K562 (cell line): Measurements from ENCODE around the gene GRHPR. TPM values are rescaled to one million over a fixed set of nuclear protein-coding genes. Genes with fewer than 3 reads are reported as not detected.

ENCODE experiments used
- ATAC-seq: fragments of 200-7000 bp; cut with Tn5 transposase; 3 replicates; pipeline ENCODE4 v1.9.1; 2020; ENCODE audit warnings: moderate library complexity
- BruUV-seq: library from RNA; stranded (reverse); fragments of 400-500 nt; replicated peaks from 2 replicates; lab custom pipeline; 2021; lab: Mats Ljungman, UMichigan
- CTCF ChIA-PET: fragments of 300-600 bp; formaldehyde crosslinking; extraction: SDS; loops from one replicate; lab custom pipeline; 2021; ENCODE audit warnings: low intra/inter-chr PET ratio; lab: Yijun Ruan, JAX
- POLR2A ChIA-PET: fragments of 300-600, 350-650 bp; sonication (Branson Sonifier 250); formaldehyde crosslinking; extraction: SDS; loops from one replicate; lab custom pipeline; 2021; ENCODE audit warnings: antibody characterized with exemption, inconsistent platforms; lab: Yijun Ruan, JAX
- DNase-seq, 4 experiments: peaks; one replicate each; pipeline versions ENCODE4 v3.0.0 to v3.0.0-alpha.2; 2011 to 2018; ENCODE audit warnings: low spot score in 3 of 4, mixed read lengths in 3 of 4; ENCODE audit errors: extremely low read depth in 1 of 4
- FAIRE-seq: peaks from 2 replicates; lab custom pipeline; 2011; peaks lifted over from hg19 to GRCh38; lab: Jason Lieb, UNC
- H2AFZ ChIP-seq: 2 replicates; pipeline ENCODE4 v1.6.0; 2011; ENCODE audit warnings: low read depth, low read length, control low read depth, inconsistent platforms
- H3K27ac ChIP-seq: fragments of 200-600 bp; 3 replicates; pipeline ENCODE4 v1.8.0; 2011; ENCODE audit warnings: low read depth, mild to moderate bottlenecking, control low read depth, inconsistent platforms, low read length, moderate library complexity, mixed read lengths; ENCODE audit errors: extremely low read depth
- H3K27me3 ChIP-seq, 2 experiments: fragments of 300-600 bp in 1 of 2; 2 replicates in 1 of 2; 3 replicates in 1 of 2; pipeline versions ENCODE4 v1.6.0 to v1.8.0; 2011; ENCODE audit warnings: inconsistent platforms in 2 of 2, low read length in 2 of 2, mild to moderate bottlenecking in 1 of 2, mixed read lengths in 1 of 2, moderate library complexity in 1 of 2; ENCODE audit not compliant: control insufficient read depth in 2 of 2, insufficient read depth in 2 of 2
- H3K36me3 ChIP-seq: fragments of 300-600 bp; 3 replicates; pipeline ENCODE4 v1.8.0; 2011; ENCODE audit warnings: mild to moderate bottlenecking, low read length, inconsistent platforms; ENCODE audit not compliant: control insufficient read depth, insufficient read depth
- H3K4me1 ChIP-seq, 2 experiments: fragments of 200-600 bp in 1 of 2; replicated peaks in 1 of 2; 2 replicates in 1 of 2; 3 replicates in 1 of 2; pipeline versions ENCODE4 v1.5.1 to v1.8.0; 2011; ENCODE audit warnings: inconsistent platforms in 2 of 2, low read length in 2 of 2, mild to moderate bottlenecking in 1 of 2, mixed read lengths in 1 of 2, moderate library complexity in 1 of 2; ENCODE audit not compliant: control insufficient read depth in 2 of 2, insufficient read depth in 2 of 2
- H3K4me2 ChIP-seq: 2 replicates; pipeline ENCODE4 v1.6.1; 2011; ENCODE audit warnings: low read length, control low read depth, inconsistent platforms, mixed read lengths; ENCODE audit not compliant: insufficient read depth
- H3K4me3 ChIP-seq: fragments of 200-600 bp; sonication (generic), shearing (Covaris generic); 2 replicates; pipeline ENCODE4 v1.5.1; 2016; ENCODE audit warnings: control low read depth, inconsistent platforms
- H3K79me2 ChIP-seq: fragments of 200-600 bp; 3 replicates; pipeline ENCODE4 v1.8.0; 2011; ENCODE audit warnings: low read length, inconsistent platforms; ENCODE audit not compliant: control insufficient read depth, insufficient read depth
- H3K9ac ChIP-seq, 2 experiments: 2 replicates each; pipeline versions ENCODE4 v1.6.0 to v1.6.1; 2011; ENCODE audit warnings: low read depth in 2 of 2, low read length in 2 of 2, control low read depth in 1 of 2, inconsistent platforms in 1 of 2, mild to moderate bottlenecking in 1 of 2, mixed read lengths in 1 of 2; ENCODE audit not compliant: insufficient read depth in 1 of 2
- H3K9me1 ChIP-seq: one replicate; pipeline ENCODE4 v1.6.0; 2011; ENCODE audit warnings: inconsistent platforms, mild to moderate bottlenecking, low read length, moderate library complexity; ENCODE audit not compliant: control insufficient read depth, insufficient read depth
- H3K9me3 ChIP-seq: replicated peaks from 2 replicates; pipeline ENCODE4 v1.5.1; 2011; ENCODE audit warnings: low read depth, low read length, inconsistent platforms; ENCODE audit not compliant: control insufficient read depth, insufficient read depth
- H4K20me1 ChIP-seq: replicated peaks from 2 replicates; pipeline ENCODE4 v1.6.1; 2011; ENCODE audit warnings: low read length, inconsistent platforms, mixed read lengths; ENCODE audit not compliant: control insufficient read depth, insufficient read depth
- ATF1 ChIP-seq, 2 experiments: fragments of 450-650 bp in 1 of 2; IDR thresholded peaks; 2 replicates each; pipeline ENCODE4 v1.6.1; 2016; ENCODE audit warnings: missing compliant biosample characterization in 1 of 2, missing genetic modification characterization in 1 of 2
- CREM ChIP-seq: IDR thresholded peaks from 2 replicates; pipeline ENCODE4 v1.6.1; 2014; ENCODE audit warnings: antibody characterized with exemption, low read depth
- E4F1 ChIP-seq: fragments of 250-450 bp; sonication (Bioruptor Pico); IDR thresholded peaks from 2 replicates; pipeline ENCODE4 v1.5.0; 2021; ENCODE audit warnings: mild to moderate bottlenecking, borderline replicate concordance
- JUND ChIP-seq, 2 experiments: IDR thresholded peaks; 2 replicates in 1 of 2; 3 replicates in 1 of 2; pipeline ENCODE4 v1.6.1; 2011; ENCODE audit warnings: borderline replicate concordance in 2 of 2, low read depth in 2 of 2, low read length in 2 of 2, improper control_type of control experiment in 1 of 2, missing biosample characterization in 1 of 2, missing genetic modification characterization in 1 of 2, missing genetic modification reagents in 1 of 2
- PRMT5 ChIP-seq: sonication (generic); formaldehyde crosslinking; IDR thresholded peaks from 2 replicates; pipeline ENCODE4 v1.5.0; 2020; ENCODE audit warnings: missing genetic modification reagents
- TAF9B ChIP-seq: fragments of 450-650 bp; IDR thresholded peaks from 2 replicates; pipeline ENCODE4 v1.6.1; 2018; ENCODE audit warnings: mild to moderate bottlenecking; ENCODE audit not compliant: partially characterized antibody
- TCF7 ChIP-seq: sonication (generic); IDR thresholded peaks from 2 replicates; pipeline ENCODE4 v1.6.1; 2016; ENCODE audit warnings: antibody characterized with exemption, borderline replicate concordance
- TEAD4 ChIP-seq, 2 experiments: sonication (generic) in 1 of 2; formaldehyde crosslinking in 1 of 2; IDR thresholded peaks; 2 replicates each; pipeline versions ENCODE4 v1.6.1 to v1.8.0; 2012 to 2022; ENCODE audit warnings: borderline replicate concordance in 1 of 2, inconsistent platforms in 1 of 2, low read length in 1 of 2, mild to moderate bottlenecking in 1 of 2, missing genetic modification reagents in 1 of 2
- TGIF2 ChIP-seq: sonication (generic); formaldehyde crosslinking; IDR thresholded peaks from 2 replicates; pipeline ENCODE4 v1.8.1; 2022; ENCODE audit warnings: mild to moderate bottlenecking, missing genetic modification reagents, moderate library complexity
- ZBTB2 ChIP-seq: fragments of 450-650 bp; IDR thresholded peaks from 2 replicates; pipeline ENCODE4 v1.6.1; 2016; ENCODE audit warnings: antibody characterized with exemption
- WGBS: fragments of 100-300 bp; shearing (Covaris generic); methylation state at CpG from one replicate; pipeline ENCODE4 v1.1.6; 2016; ENCODE audit warnings: low coverage, mixed read lengths; ENCODE audit not compliant: insufficient coverage; ENCODE audit errors: missing lambda C conversion rate; 5-methylcytosine and 5-hydroxymethylcytosine counted together
- in situ Hi-C: fragments of 300-500 bp; cut with MboI; formaldehyde crosslinking; loops from 4 replicates; pipeline ENCODE4 v1.15.0; 2018; ENCODE audit warnings: inconsistent platforms, mixed read lengths
- intact Hi-C: fragments of 100-400 bp; cut with micrococcal nuclease; formaldehyde crosslinking; loops from 2 replicates; pipeline ENCODE4 v1.14.2; 2022
- polyA plus RNA-seq, 8 experiments: library from polyadenylated mRNA; depleted of rRNA in 4 of 8; stranded (reverse) in 5 of 8; unstranded in 3 of 8; fragments of >200 nt; fragmentation: Nextera tagmentation in 2 of 8; fragmentation: Illumina TruSeq in 1 of 8; extraction: Ambion mirVana in 2 of 8; extraction: Trizol in 1 of 8; gene quantifications; 2 replicates each; pipeline versions ENCODE4 v1.2.1 to v1.2.3, GENCODE V29; 2011 to 2014; ENCODE audit warnings: inconsistent platforms in 1 of 8, missing spikeins in 1 of 8
- total RNA-seq, 7 experiments: library from RNA; depleted of rRNA in 6 of 7; stranded (reverse); fragments of >200 nt in 6 of 7; fragmentation: Illumina TruSeq in 2 of 7; extraction: Trizol in 2 of 7; gene quantifications; 2 replicates each; pipeline versions ENCODE4 v1.2.1 to v1.2.3, GENCODE V29; 2011 to 2021; ENCODE audit warnings: low replicate concordance in 1 of 7
- TF ChIP-seq, protein P1 (sequence below), 2 experiments: fragments of 450-650 bp in 1 of 2; sonication (generic) in 1 of 2; formaldehyde crosslinking in 1 of 2; IDR thresholded peaks in 1 of 2; conservative IDR thresholded peaks in 1 of 2; 2 replicates each; pipeline versions ENCODE4 v1.6.1 to v1.8.1; 2016 to 2023; ENCODE audit warnings: mild to moderate bottlenecking in 2 of 2, moderate library complexity in 2 of 2, inconsistent platforms in 1 of 2, missing genetic modification reagents in 1 of 2

GRHPR gene
- total and polyA plus RNA-seq, 9 of the 15 experiments (the other 6 are each of a cell fraction or from before 2014, with no cell fraction given): 38.9 to 144 (median 120) TPM

GRCh38 chr9:37374892-37375291 is 47.6 kb upstream of the GRHPR start:
- BruUV-seq: no TSS peak
- ChIA-PET CTCF (no interaction called here), POLR2A (interaction anchor here (0.6 kb wide), 1 partner anchor 74 kb away, joined by 3 read pairs; no protein-coding TSS in a partner anchor)
- Histone ChIP-seq H4K20me1 (no peaks in the 10 kb centered on the region), H3K79me2 (no peaks in the 10 kb centered on the region), H3K4me3 (no peak overlapping the region), H3K27ac (no peak overlapping the region), H3K9ac (no peak overlapping the region), H3K4me2 (no peak overlapping the region), H3K4me1 (peaks cover 5 to 8% of the 10 kb centered on the region in 2 experiments; a peak in 3 of 5 replicates), H3K9me3 (no peaks in the 10 kb centered on the region), H3K36me3 (no peaks in the 10 kb centered on the region), H2AFZ (no peak overlapping the region), H3K27me3 (peaks cover 6 to 23% of the 10 kb centered on the region in 2 experiments; a peak in 3 of 5 replicates), H3K9me1 (no peaks in the 10 kb centered on the region)
- DNase-seq (peak in 1 of 4 experiments; percentile 26), FAIRE-seq (no peak), ATAC-seq (peak; percentile 30)
- intact Hi-C loops (no loop called here), in situ Hi-C loops (no loop called here)
- WGBS: 23% methylated on average over 6 of the region's 6 CpGs
- no peak for TF ChIP-seq PRMT5 (CRISPR knock-in tag)
- TF ChIP-seq TGIF2 (CRISPR knock-in tag): no peak
- TF ChIP-seq TEAD4 (IDR thresholded peaks at IDR 0.05; ENCODE audit: low read length): no peak
- TF ChIP-seq TEAD4 (CRISPR knock-in tag; IDR thresholded peaks at IDR 0.05; ENCODE audit: borderline replicate concordance): no peak
- no peak for TF ChIP-seq ZBTB2
- TF ChIP-seq E4F1: no peak
- TF ChIP-seq TAF9B: no peak
- peak; percentile 72 for TF ChIP-seq CREM
- no peak for TF ChIP-seq ATF1 (CRISPR knock-in tag; IDR thresholded peaks at IDR 0.05)
- TF ChIP-seq ATF1 (tag; IDR thresholded peaks at IDR 0.05): peak; percentile 64
- TF ChIP-seq, protein P1, sequence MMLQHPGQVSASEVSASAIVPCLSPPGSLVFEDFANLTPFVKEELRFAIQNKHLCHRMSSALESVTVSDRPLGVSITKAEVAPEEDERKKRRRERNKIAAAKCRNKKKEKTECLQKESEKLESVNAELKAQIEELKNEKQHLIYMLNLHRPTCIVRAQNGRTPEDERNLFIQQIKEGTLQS (IDR thresholded peaks at IDR 0.05): peak; percentile 90
- TF ChIP-seq, protein P1 (CRISPR knock-in tag; conservative IDR thresholded peaks at IDR 0.05): no peak
- no peak for TF ChIP-seq TCF7
- TF ChIP-seq JUND (IDR thresholded peaks at IDR 0.05; ENCODE audit: borderline replicate concordance, low read depth, low read length): peak; percentile 67; the same call in 1 of the 2 replicates
- TF ChIP-seq JUND (tag; IDR thresholded peaks at IDR 0.05; ENCODE audit: borderline replicate concordance, low read depth, low read length): peak; percentile 68; the same call in 1 of the 3 replicates
